A549 treated with DMSO at 1 μM for 4 hours (cell line): Measurements from ENCODE around the gene SLC39A9. TPM values are rescaled to one million over a fixed set of nuclear protein-coding genes. Genes with fewer than 3 reads are reported as not detected.

Source experiments
- total RNA-seq: library from RNA; stranded (reverse); fragments of 200-300 nt; extraction: Qiagen RNA extraction; gene quantifications from 5 replicates; pipeline ENCODE4 v1.2.3, GENCODE V29; 2022; ENCODE audit warnings: low read depth

SLC39A9 gene
- 44.5 to 49.5 TPM (median 45.8 TPM) in 5 replicates for total RNA-seq

GRCh38 chr14:69398053-69398817 is at the start of gene SLC39A9, which contains the start of gene ERH:
Gene SLC39A9, plus strand, starts transcription at chr14:69398692. Its CDS starts 678 bp downstream, at chr14:69399370.
Gene ERH, minus strand, starts transcription at chr14:69398299. Its CDS starts 66 bp downstream, at chr14:69398233.

GRCh38 chr14:69484444-69485314 is 86.2 kb downstream of the SLC39A9 start, which contains the start of gene PLEKHD1:
Gene PLEKHD1, plus strand, starts transcription at chr14:69484728. Its CDS starts 238 bp downstream, at chr14:69484966.

Other genes with a start within 250 kb of the SLC39A9 start
- gene DCAF5, start 245.6 kb upstream of the SLC39A9 start, total RNA-seq, result 15.1 to 20.0 TPM (median 18.6 TPM) in 5 replicates
- 11.4 to 14.7 TPM (median 13.1 TPM) in 5 replicates for gene EXD2, start 207.2 kb upstream of the SLC39A9 start, total RNA-seq
- gene GALNT16, start 138.5 kb upstream of the SLC39A9 start, total RNA-seq, result 2.5 to 4.2 TPM (median 3.6 TPM) in 5 replicates
- 331 to 399 TPM (median 348 TPM) in 5 replicates for gene ERH, start 393 bp upstream of the SLC39A9 start, total RNA-seq
- gene PLEKHD1, start 86.0 kb downstream of the SLC39A9 start, total RNA-seq, result 0.02 to 0.07 TPM (median 0.04 TPM) in 4 of 5 replicates, not detected in the other
- gene CCDC177, start 176.2 kb downstream of the SLC39A9 start, total RNA-seq, result 0.02 TPM in 1 of 5 replicates, not detected in the others
- 6.6 to 8.3 TPM (median 8.0 TPM) in 5 replicates for gene SUSD6, start 212.9 kb downstream of the SLC39A9 start, total RNA-seq